HG02642 (cell line): ENCODE data around the gene RMND1.

Experiments
- ATAC-seq: cut with Tn5 transposase; IDR thresholded peaks from one replicate; pipeline ENCODE4 v1.9.1; 2021; ENCODE audit warnings: mild to moderate bottlenecking; ENCODE audit not compliant: unreplicated experiment, poor library complexity

The RMND1 gene

GRCh38 chr6:151428093-151428735 is 23.7 kb downstream of the RMND1 start:
- no peak for ATAC-seq

- no peak for ATAC-seq
Observed at GRCh38 chr6:151425561-151425960, 26.4 kb downstream of the RMND1 start.

GRCh38 chr6:151422981-151423380 is 28.9 kb downstream of the RMND1 start:
- ATAC-seq, result no peak

- ATAC-seq, result no peak
Observed at GRCh38 chr6:151417477-151417876, 34.4 kb downstream of the RMND1 start.

GRCh38 chr6:151414641-151415260 is 37.2 kb downstream of the RMND1 start:
- ATAC-seq, result no peak

- ATAC-seq, result no peak
Observed at GRCh38 chr6:151413372-151414145, 38.4 kb downstream of the RMND1 start.

- ATAC-seq, result no peak
Observed at GRCh38 chr6:151412909-151413308, 39.0 kb downstream of the RMND1 start.

- ATAC-seq, result no peak
Observed at GRCh38 chr6:151409679-151410078, 42.2 kb downstream of the RMND1 start.

GRCh38 chr6:151409260-151409659 is 42.7 kb downstream of the RMND1 start:
- ATAC-seq, result peak; percentile 64

- ATAC-seq, result no peak
Observed at GRCh38 chr6:151408858-151409257, 43.1 kb downstream of the RMND1 start.

- ATAC-seq, result no peak
Observed at GRCh38 chr6:151403919-151404308, 48.0 kb downstream of the RMND1 start.

- no peak for ATAC-seq
Observed at GRCh38 chr6:151402228-151402627, 49.7 kb downstream of the RMND1 start.

- no peak for ATAC-seq
Observed at GRCh38 chr6:151400473-151400872, 51.5 kb downstream of the RMND1 start.

GRCh38 chr6:151399679-151400078 is 52.2 kb downstream of the RMND1 start:
- ATAC-seq, result no peak

GRCh38 chr6:151393410-151393809 is 58.5 kb downstream of the RMND1 start:
- no peak for ATAC-seq

- ATAC-seq, result no peak
Observed at GRCh38 chr6:151392427-151392826, 59.5 kb downstream of the RMND1 start.

GRCh38 chr6:151391471-151392413 is 60.2 kb downstream of the RMND1 start, which contains the start of gene ZBTB2:
ZBTB2 (minus strand) TSS chr6:151391559; CDS start chr6:151373637, 17,922 bp downstream.
- ATAC-seq, result peak; percentile 11

- peak; percentile 17 for ATAC-seq
Observed at GRCh38 chr6:151390851-151391470, 61.0 kb downstream of the RMND1 start.

GRCh38 chr6:151390276-151390850 is 61.6 kb downstream of the RMND1 start:
- peak; percentile 85 for ATAC-seq
